ENCODE results near the gene SPATA12. TPM values are rescaled to one million over a fixed set of nuclear protein-coding genes. Genes with fewer than 3 reads are reported as not detected.

SPATA12 gene
- total RNA-seq, 1 donor from 2014 or later: 0.38 TPM

GRCh38 chr3:57043518-57043917 is 16.9 kb upstream of the SPATA12 start:
- no peak for DNase-seq (ENCODE audit: low read depth)
- no peak for TF ChIP-seq CTCF (IDR thresholded peaks at IDR 0.05; ENCODE audit: insufficient read depth, low read length, poor library complexity, severe bottlenecking)
- Histone ChIP-seq H3K4me3 (ENCODE audit: low read depth, low read length) (no peak overlapping the region), H3K36me3 (ENCODE audit: control insufficient read depth, insufficient read depth, low read length) (no peaks in the 10 kb centered on the region), H3K27me3 (ENCODE audit: control insufficient read depth, insufficient read depth, low read length) (no peaks in the 10 kb centered on the region)

- DNase-seq (ENCODE audit: low read depth): no peak
- Histone ChIP-seq H3K36me3 (ENCODE audit: control insufficient read depth, insufficient read depth, low read length) (no peaks in the 10 kb centered on the region), H3K27me3 (ENCODE audit: control insufficient read depth, insufficient read depth, low read length) (no peaks in the 10 kb centered on the region), H3K4me3 (ENCODE audit: low read depth, low read length) (no peak overlapping the region)
- TF ChIP-seq CTCF (IDR thresholded peaks at IDR 0.05; ENCODE audit: insufficient read depth, low read length, poor library complexity, severe bottlenecking): no peak
These were observed 14.2 kb upstream of the SPATA12 start for GRCh38 chr3:57046101-57046765.

- H3K27me3 ChIP-seq (ENCODE audit: control insufficient read depth, insufficient read depth, low read length): no peaks in the 10 kb centered on the region
- no peak for DNase-seq (ENCODE audit: low read depth)
- H3K36me3 ChIP-seq (ENCODE audit: control insufficient read depth, insufficient read depth, low read length): no peaks in the 10 kb centered on the region
- H3K4me3 ChIP-seq (ENCODE audit: low read depth, low read length): no peak overlapping the region
- no peak for TF ChIP-seq CTCF (IDR thresholded peaks at IDR 0.05; ENCODE audit: insufficient read depth, low read length, poor library complexity, severe bottlenecking)
These were observed 12.3 kb upstream of the SPATA12 start for GRCh38 chr3:57048052-57048671.

GRCh38 chr3:57048728-57049127 is 11.7 kb upstream of the SPATA12 start:
- no peak for DNase-seq (ENCODE audit: low read depth)
- no peaks in the 10 kb centered on the region for H3K36me3 ChIP-seq (ENCODE audit: control insufficient read depth, insufficient read depth, low read length)
- H3K27me3 ChIP-seq (ENCODE audit: control insufficient read depth, insufficient read depth, low read length): no peaks in the 10 kb centered on the region
- H3K4me3 ChIP-seq (ENCODE audit: low read depth, low read length): no peak overlapping the region
- TF ChIP-seq CTCF (IDR thresholded peaks at IDR 0.05; ENCODE audit: insufficient read depth, low read length, poor library complexity, severe bottlenecking): no peak

GRCh38 chr3:57052662-57053061 is 7.8 kb upstream of the SPATA12 start:
- Histone ChIP-seq H3K27me3 (ENCODE audit: control insufficient read depth, insufficient read depth, low read length) (no peaks in the 10 kb centered on the region), H3K4me3 (ENCODE audit: low read depth, low read length) (no peak overlapping the region), H3K36me3 (ENCODE audit: control insufficient read depth, insufficient read depth, low read length) (no peaks in the 10 kb centered on the region)
- DNase-seq (ENCODE audit: low read depth): no peak
- no peak for TF ChIP-seq CTCF (IDR thresholded peaks at IDR 0.05; ENCODE audit: insufficient read depth, low read length, poor library complexity, severe bottlenecking)

- TF ChIP-seq CTCF (IDR thresholded peaks at IDR 0.05; ENCODE audit: insufficient read depth, low read length, poor library complexity, severe bottlenecking): no peak
- H3K27me3 ChIP-seq (ENCODE audit: control insufficient read depth, insufficient read depth, low read length): no peaks in the 10 kb centered on the region
- H3K4me3 ChIP-seq (ENCODE audit: low read depth, low read length): no peak overlapping the region
- DNase-seq (ENCODE audit: low read depth): no peak
- no peaks in the 10 kb centered on the region for H3K36me3 ChIP-seq (ENCODE audit: control insufficient read depth, insufficient read depth, low read length)
These were observed 7.3 kb upstream of the SPATA12 start for GRCh38 chr3:57053122-57053521.
